Endothelial cell (in vitro differentiated cells): ENCODE data around the gene AFDN. TPM values are rescaled to one million over a fixed set of nuclear protein-coding genes. Genes with fewer than 3 reads are reported as not detected.

Experiments
- DNase-seq: peaks from one replicate; pipeline ENCODE4 v3.0.0; 2021; ENCODE audit warnings: low spot score
- H3K27ac Mint-ChIP-seq: one replicate; pipeline ENCODE4 v1.8.0; 2021; ENCODE audit warnings: mixed read lengths, inconsistent platforms; ENCODE audit not compliant: unreplicated experiment
- H3K27me3 Mint-ChIP-seq: one replicate; pipeline ENCODE4 v1.8.0; 2021; ENCODE audit warnings: mild to moderate bottlenecking, moderate library complexity, mixed read lengths, inconsistent platforms; ENCODE audit not compliant: unreplicated experiment
- H3K36me3 Mint-ChIP-seq: one replicate; pipeline ENCODE4 v1.8.0; 2021; ENCODE audit warnings: mild to moderate bottlenecking, low read depth, mixed read lengths, inconsistent platforms; ENCODE audit not compliant: unreplicated experiment
- H3K4me1 Mint-ChIP-seq: one replicate; pipeline ENCODE4 v1.8.0; 2021; ENCODE audit warnings: mild to moderate bottlenecking, mixed read lengths, inconsistent platforms; ENCODE audit not compliant: unreplicated experiment
- H3K4me3 Mint-ChIP-seq: one replicate; pipeline ENCODE4 v1.8.0; 2021; ENCODE audit warnings: mild to moderate bottlenecking, mixed read lengths, inconsistent platforms; ENCODE audit not compliant: unreplicated experiment
- H3K9me3 Mint-ChIP-seq: one replicate; pipeline ENCODE4 v1.8.0; 2021; ENCODE audit warnings: mixed read lengths, inconsistent platforms; ENCODE audit not compliant: unreplicated experiment
- total RNA-seq: library from RNA; stranded (reverse); fragmentation: NEBNext Ultra II Directional; extraction: Animal tissue kit (Norgen Biotek cat#: 25700); gene quantifications from one replicate; pipeline ENCODE4 v1.2.1, GENCODE V29; 2021; ENCODE audit not compliant: unreplicated experiment
- TF ChIP-seq, protein P1 (sequence below): fragments of 200-600 bp; sonication (generic); IDR thresholded peaks from one replicate; pipeline ENCODE4 v1.5.0; 2021; ENCODE audit warnings: antibody characterized with exemption; ENCODE audit not compliant: unreplicated experiment

The AFDN gene
- total RNA-seq, 1 donor from 2014 or later, result 306 TPM

DNA sequence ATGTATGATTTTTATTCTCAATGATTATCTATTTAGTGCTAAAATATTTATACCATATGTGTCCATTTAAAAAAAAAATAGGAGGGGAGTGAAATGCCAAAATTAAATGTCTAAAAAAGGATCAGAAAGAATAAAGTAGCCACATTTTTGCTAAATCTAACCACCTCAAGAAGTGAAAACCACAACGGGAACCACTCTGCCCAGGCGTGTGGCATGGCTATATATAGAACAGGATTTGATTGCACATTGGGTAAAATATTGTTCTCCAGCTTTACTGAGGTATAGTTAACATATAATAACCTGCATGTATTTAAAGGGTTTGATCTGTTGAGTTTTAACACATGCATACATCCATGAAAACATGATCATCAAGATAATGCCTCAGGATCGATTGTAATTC lies 19.0 kb upstream of the AFDN start:
- H3K27me3 Mint-ChIP-seq, result no peaks in the 10 kb centered on the region
- peaks cover 3% of the 10 kb centered on the region for H3K36me3 Mint-ChIP-seq
- H3K4me3 Mint-ChIP-seq, result no peak overlapping the region
- H3K27ac Mint-ChIP-seq, result no peak overlapping the region
- no peak for DNase-seq
- H3K9me3 Mint-ChIP-seq, result no peaks in the 10 kb centered on the region
- TF ChIP-seq, protein P1, sequence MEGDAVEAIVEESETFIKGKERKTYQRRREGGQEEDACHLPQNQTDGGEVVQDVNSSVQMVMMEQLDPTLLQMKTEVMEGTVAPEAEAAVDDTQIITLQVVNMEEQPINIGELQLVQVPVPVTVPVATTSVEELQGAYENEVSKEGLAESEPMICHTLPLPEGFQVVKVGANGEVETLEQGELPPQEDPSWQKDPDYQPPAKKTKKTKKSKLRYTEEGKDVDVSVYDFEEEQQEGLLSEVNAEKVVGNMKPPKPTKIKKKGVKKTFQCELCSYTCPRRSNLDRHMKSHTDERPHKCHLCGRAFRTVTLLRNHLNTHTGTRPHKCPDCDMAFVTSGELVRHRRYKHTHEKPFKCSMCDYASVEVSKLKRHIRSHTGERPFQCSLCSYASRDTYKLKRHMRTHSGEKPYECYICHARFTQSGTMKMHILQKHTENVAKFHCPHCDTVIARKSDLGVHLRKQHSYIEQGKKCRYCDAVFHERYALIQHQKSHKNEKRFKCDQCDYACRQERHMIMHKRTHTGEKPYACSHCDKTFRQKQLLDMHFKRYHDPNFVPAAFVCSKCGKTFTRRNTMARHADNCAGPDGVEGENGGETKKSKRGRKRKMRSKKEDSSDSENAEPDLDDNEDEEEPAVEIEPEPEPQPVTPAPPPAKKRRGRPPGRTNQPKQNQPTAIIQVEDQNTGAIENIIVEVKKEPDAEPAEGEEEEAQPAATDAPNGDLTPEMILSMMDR, result no peak
- peaks cover 6% of the 10 kb centered on the region for H3K4me1 Mint-ChIP-seq

DNA sequence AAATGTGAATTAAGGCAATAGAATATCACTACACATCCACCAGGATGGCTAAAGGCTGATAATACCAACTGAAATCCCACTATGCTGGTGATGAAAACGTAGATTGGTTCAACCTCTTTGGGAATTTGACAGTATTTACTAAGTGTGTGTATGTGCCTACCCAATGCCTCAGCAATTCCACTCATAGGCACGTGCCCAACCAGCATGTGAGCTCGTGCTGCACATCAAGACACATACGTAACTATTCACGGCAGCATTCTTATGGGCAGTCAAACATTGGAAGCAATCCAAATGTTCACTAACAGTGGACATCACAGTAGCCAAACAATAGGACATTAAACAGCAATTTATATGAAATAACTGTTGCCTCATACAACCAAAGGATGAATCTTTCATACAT lies 15.7 kb upstream of the AFDN start:
- no peak for DNase-seq
- no peak overlapping the region for H3K27ac Mint-ChIP-seq
- no peaks in the 10 kb centered on the region for H3K4me1 Mint-ChIP-seq
- TF ChIP-seq, protein P1, result no peak
- no peak overlapping the region for H3K4me3 Mint-ChIP-seq
- no peaks in the 10 kb centered on the region for H3K36me3 Mint-ChIP-seq
- H3K9me3 Mint-ChIP-seq, result no peaks in the 10 kb centered on the region
- H3K27me3 Mint-ChIP-seq, result no peaks in the 10 kb centered on the region

DNA sequence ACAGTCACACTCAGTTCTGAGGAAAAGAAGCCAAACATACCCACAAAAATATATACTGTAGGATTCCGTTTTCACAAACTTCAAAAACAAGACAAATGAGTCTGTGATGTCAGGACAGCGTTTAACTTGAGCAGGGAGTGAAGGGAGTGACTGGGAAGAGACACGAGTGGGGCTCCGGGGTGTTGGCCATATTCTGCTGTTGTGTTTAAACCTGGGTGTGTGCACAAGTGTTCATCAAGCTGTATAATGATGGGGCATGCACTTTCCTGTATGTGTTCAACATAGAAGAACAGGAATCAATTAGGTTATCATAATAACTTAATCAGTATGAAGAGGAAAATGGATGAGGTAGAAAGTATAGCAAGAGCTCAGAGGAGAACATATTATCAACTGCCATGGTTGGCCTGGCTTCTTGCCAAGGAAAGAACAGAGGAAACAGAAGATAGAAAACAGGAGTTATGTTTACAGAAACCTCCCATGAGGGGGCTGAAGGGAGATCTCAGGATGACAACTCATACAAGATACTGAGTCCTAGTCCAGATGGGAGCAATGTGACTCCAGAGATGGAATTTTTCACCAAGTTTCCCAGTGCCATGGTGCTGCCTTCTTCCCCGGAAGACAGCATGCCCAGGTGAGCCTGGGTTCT lies 15.1 kb upstream of the AFDN start:
- H3K36me3 Mint-ChIP-seq, result no peaks in the 10 kb centered on the region
- TF ChIP-seq, protein P1, result no peak
- H3K27me3 Mint-ChIP-seq, result no peaks in the 10 kb centered on the region
- H3K4me3 Mint-ChIP-seq, result no peak overlapping the region
- no peaks in the 10 kb centered on the region for H3K4me1 Mint-ChIP-seq
- no peaks in the 10 kb centered on the region for H3K9me3 Mint-ChIP-seq
- no peak for DNase-seq
- no peak overlapping the region for H3K27ac Mint-ChIP-seq

DNA sequence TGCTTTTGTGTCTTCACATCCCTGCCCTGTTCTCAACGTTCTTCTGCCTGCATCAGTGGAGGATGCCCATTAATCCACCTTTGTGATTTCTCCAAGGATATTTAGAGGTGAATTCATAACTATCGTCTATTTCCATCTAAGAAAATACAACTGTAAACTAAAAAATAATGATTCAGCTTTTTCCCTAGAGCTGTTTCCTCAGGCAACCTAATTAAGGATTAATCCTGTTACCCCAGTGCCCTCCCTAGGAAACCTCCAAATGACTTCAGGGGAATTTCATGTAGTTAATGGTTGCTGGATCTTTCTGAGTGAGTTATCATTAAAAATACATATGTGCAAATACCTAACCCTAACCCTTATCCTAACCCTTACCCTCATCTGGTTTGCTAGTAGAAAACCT lies 14.6 kb upstream of the AFDN start:
- H3K4me1 Mint-ChIP-seq, result no peaks in the 10 kb centered on the region
- H3K4me3 Mint-ChIP-seq, result no peak overlapping the region
- no peak for DNase-seq
- TF ChIP-seq, protein P1, result no peak
- no peaks in the 10 kb centered on the region for H3K27me3 Mint-ChIP-seq
- H3K27ac Mint-ChIP-seq, result no peak overlapping the region
- H3K36me3 Mint-ChIP-seq, result no peaks in the 10 kb centered on the region
- no peaks in the 10 kb centered on the region for H3K9me3 Mint-ChIP-seq

DNA sequence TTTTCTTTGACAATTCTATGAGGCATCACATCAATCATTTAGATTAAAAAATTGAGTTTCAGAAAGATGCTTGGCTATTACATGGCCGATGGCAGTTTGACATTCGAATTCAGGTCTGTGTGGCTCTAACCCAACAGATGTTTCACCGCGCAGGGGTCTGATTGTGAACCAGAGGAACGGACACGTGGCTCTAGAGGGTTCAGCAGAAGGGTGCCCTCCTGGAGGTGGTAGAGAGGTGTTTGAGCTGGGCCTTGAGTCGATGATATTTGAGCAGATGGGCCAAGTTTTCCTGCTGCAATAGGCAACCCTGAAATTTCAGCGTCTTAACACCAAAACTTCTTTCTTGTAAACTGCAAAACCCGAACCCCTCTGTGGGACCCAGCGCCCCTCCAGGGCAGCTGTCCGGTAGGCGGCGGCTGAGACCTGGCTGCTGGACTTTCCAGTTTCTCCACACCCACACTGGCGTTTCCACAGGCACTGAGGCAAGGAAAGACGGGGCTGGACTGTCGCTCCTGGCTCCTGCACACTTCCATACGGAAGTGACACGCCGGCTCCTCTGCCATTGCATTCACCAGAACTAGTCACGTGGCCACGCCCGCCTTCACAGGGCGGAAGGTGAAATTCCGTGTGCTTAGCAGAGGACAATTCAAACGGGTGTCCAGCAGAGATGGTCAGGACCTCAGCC lies 11.3 kb upstream of the AFDN start:
- H3K4me3 Mint-ChIP-seq, result no peak overlapping the region
- no peaks in the 10 kb centered on the region for H3K36me3 Mint-ChIP-seq
- no peaks in the 10 kb centered on the region for H3K9me3 Mint-ChIP-seq
- no peaks in the 10 kb centered on the region for H3K27me3 Mint-ChIP-seq
- TF ChIP-seq, protein P1, result no peak
- no peak overlapping the region for H3K27ac Mint-ChIP-seq
- no peak for DNase-seq
- no peaks in the 10 kb centered on the region for H3K4me1 Mint-ChIP-seq
